Fibroblast of mammary gland (primary cell): ENCODE measurements around the gene TKT.

Source experiments
- DNase-seq: peaks from one replicate; pipeline ENCODE4 v3.0.0-alpha.2; 2010; ENCODE audit warnings: low read depth
- H3K4me3 ChIP-seq: 2 replicates; pipeline ENCODE4 v1.5.1; 2011; ENCODE audit warnings: low read depth, mild to moderate bottlenecking, low read length, moderate library complexity; ENCODE audit not compliant: control insufficient read depth
- CTCF ChIP-seq: conservative IDR thresholded peaks from 2 replicates; pipeline ENCODE4 v1.5.1; 2011; ENCODE audit warnings: low read depth, low read length, inconsistent platforms; ENCODE audit not compliant: control insufficient read depth, insufficient read depth

Gene TKT

DNA sequence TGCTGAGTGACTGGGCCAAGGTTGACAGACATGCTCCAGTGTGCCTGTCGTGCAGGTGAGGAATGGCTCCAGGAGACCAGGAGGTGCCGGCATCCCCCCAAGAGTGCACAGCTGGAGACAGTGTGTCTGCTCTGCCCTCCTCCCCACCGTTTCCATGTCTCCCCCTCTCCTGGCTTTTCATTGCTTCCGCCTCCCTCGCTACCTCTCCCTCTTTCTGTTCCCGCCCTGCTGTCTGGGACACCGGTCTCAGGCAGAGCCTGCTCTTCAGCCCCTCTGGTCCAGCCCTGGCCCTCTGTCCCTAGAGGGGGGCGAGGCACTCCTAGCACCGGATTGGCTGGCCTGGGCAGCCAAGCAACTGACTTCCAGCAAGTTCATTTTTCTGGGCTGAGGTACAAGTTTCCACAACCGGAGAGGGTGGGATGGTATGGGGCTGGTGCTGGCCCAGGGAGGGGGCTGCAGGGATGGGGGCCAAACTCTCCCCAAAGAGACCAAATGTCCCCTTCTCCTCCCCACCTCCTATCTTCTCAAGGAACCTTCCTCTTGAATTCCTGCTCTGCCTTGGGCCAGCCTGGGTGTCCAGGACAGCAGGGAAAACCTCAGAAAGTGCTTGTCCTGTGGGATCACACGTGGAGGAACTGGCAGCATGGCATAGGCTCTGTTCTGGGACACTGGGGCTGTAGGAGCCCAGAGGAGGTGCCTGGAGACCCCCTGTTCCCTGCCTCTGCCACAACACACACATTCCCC lies 62.2 kb downstream of the TKT start:
- no peak for TF ChIP-seq CTCF
- no peak for DNase-seq
- no peak overlapping the region for H3K4me3 ChIP-seq

DNA sequence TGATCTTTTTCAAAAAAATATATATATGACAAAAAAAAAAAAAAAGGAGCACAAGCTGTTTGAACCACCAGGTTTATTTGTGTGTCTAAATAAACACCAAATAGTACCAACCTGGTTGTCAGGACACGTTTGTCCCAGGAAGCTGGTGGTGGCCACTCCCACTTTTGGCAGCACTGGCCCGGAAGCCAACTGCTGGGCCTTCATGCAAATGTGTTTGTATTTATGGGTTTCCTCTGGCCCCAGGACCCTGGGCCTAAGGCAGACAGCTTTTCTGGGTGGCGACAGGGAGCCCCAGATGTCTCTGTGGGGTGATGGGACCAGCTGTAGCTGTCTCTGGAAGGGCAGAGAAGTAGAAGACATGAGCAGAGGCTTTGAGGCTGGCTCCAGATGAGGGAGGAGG lies 63.2 kb downstream of the TKT start:
- DNase-seq, result no peak
- no peak for TF ChIP-seq CTCF
- no peak overlapping the region for H3K4me3 ChIP-seq

GRCh38 chr3:53191836-53192480 lies 63.9 kb downstream of the TKT start:
- H3K4me3 ChIP-seq, result no peak overlapping the region
- DNase-seq, result no peak
- TF ChIP-seq CTCF, result no peak

DNA sequence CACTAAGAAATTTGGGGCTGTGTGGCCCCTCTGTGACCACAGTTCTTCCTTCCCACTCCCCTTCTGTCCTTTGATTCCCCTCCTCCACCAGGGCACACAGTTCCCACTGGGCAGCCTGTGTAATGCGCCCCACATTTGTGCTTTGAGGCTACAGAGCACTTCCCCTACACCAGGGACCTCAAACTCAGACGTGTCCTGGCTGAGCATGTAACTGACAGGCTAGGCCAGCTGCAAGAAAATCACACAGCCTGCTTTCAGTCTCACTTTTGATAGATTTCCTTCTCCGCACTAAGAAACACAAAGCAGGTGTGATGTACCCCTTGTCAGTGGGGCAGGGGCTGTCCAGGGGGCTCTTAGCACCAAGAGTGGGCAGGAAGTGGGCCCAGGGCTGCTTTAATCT lies 65.2 kb downstream of the TKT start:
- no peak overlapping the region for H3K4me3 ChIP-seq
- DNase-seq, result no peak
- TF ChIP-seq CTCF, result no peak

DNA sequence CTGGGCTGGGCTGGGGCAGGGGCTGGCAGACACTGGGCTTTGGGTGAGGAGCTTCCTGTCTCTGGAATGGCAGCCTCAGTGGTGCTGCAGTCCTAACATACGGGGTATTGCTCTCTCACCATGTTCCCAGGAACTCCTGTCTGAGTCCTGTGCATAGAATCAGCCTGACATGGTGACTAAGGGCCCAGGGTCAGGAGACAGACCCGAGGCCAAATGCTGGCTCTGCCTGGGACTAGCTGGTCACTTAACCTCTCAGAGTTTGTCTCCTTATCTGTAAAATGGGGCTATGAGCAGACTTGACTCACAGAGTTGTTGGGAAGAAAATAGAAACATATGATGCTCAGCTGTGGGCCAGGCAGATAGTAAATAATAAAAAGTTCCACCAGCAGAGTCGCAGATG lies 66.5 kb downstream of the TKT start:
- TF ChIP-seq CTCF, result no peak
- no peak for DNase-seq
- no peak overlapping the region for H3K4me3 ChIP-seq

DNA sequence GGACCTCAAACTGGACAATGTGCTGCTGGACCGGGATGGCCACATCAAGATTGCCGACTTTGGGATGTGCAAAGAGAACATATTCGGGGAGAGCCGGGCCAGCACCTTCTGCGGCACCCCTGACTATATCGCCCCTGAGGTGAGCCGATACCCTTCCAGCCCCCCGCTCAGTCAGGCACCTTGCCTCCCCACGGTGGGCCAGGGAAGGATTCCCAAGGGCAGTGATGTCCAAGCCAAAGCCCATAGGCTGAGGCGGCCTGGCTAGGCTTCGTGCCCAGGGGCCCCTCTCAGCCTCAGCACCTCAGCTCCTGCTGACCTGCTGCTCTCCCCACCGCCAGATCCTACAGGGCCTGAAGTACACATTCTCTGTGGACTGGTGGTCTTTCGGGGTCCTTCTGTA lies 67.1 kb downstream of the TKT start:
- TF ChIP-seq CTCF, result no peak
- H3K4me3 ChIP-seq, result no peak overlapping the region
- DNase-seq, result no peak
